CD14-positive monocyte (primary cell): ENCODE results near the gene HEPACAM. TPM values are rescaled to one million over a fixed set of nuclear protein-coding genes. Genes with fewer than 3 reads are reported as not detected.

Source experiments
- DNase-seq, 3 donors: peaks; one replicate each; pipeline ENCODE4 v3.0.0-alpha.2; 2011 to 2022
- H2AFZ ChIP-seq: 2 replicates; pipeline ENCODE4 v1.6.0; 2012; ENCODE audit warnings: mild to moderate bottlenecking, low read depth, low read length, inconsistent platforms; ENCODE audit not compliant: insufficient read depth, poor library complexity, severe bottlenecking
- H3K27ac ChIP-seq, 2 donors: 1 replicate in 1 of 2; 2 replicates in 1 of 2; pipeline ENCODE4 v1.5.1; 2012 to 2013; ENCODE audit warnings: low read length in 2 of 2, control low read depth in 1 of 2, inconsistent platforms in 1 of 2, low read depth in 1 of 2, mild to moderate bottlenecking in 1 of 2
- H3K27me3 ChIP-seq, 2 donors: one replicate each; pipeline versions ENCODE4 v1.6.0 to v1.6.1; 2011 to 2013; ENCODE audit warnings: low read length in 2 of 2; ENCODE audit not compliant: control insufficient read depth in 2 of 2, insufficient read depth in 2 of 2
- H3K36me3 ChIP-seq, 2 donors: replicated peaks in 1 of 2; 1 replicate in 1 of 2; 2 replicates in 1 of 2; pipeline versions ENCODE4 v1.5.1 to v1.6.1; 2012 to 2013; ENCODE audit warnings: low read length in 2 of 2, control low read depth in 1 of 2, inconsistent platforms in 1 of 2, mild to moderate bottlenecking in 1 of 2; ENCODE audit not compliant: insufficient read depth in 2 of 2, control insufficient read depth in 1 of 2
- H3K4me1 ChIP-seq, 2 donors: 1 replicate in 1 of 2; 2 replicates in 1 of 2; pipeline versions ENCODE4 v1.5.1 to v1.6.1; 2012 to 2013; ENCODE audit warnings: low read length in 2 of 2, control low read depth in 1 of 2, inconsistent platforms in 1 of 2, mild to moderate bottlenecking in 1 of 2, moderate library complexity in 1 of 2; ENCODE audit not compliant: insufficient read depth in 2 of 2, control insufficient read depth in 1 of 2
- H3K4me2 ChIP-seq: replicated peaks from 2 replicates; pipeline ENCODE3; 2012; ENCODE audit warnings: low read length, moderate library complexity, mild to moderate bottlenecking; ENCODE audit not compliant: poor library complexity, severe bottlenecking; ENCODE audit errors: extremely low read depth
- H3K4me3 ChIP-seq, 3 experiments: fragments of 200-600 bp in 1 of 3; sonication (generic) in 1 of 3; replicated peaks in 1 of 3; 1 replicate in 2 of 3; 2 replicates in 1 of 3; pipeline ENCODE4 v1.5.1; 2011 to 2013; ENCODE audit warnings: low read length in 3 of 3, mild to moderate bottlenecking in 3 of 3, control low read depth in 2 of 3, low read depth in 2 of 3, inconsistent platforms in 1 of 3, moderate library complexity in 1 of 3
- H3K79me2 ChIP-seq: 2 replicates; pipeline ENCODE4 v1.6.0; 2012; ENCODE audit warnings: mild to moderate bottlenecking, control low read depth, inconsistent platforms, low read length, moderate library complexity; ENCODE audit not compliant: insufficient read depth
- H3K9ac ChIP-seq: 2 replicates; pipeline ENCODE4 v1.6.0; 2017; ENCODE audit warnings: low read length, mild to moderate bottlenecking; ENCODE audit not compliant: insufficient read depth, poor library complexity, severe bottlenecking
- H3K9me3 ChIP-seq, 2 donors: replicated peaks in 1 of 2; 1 replicate in 1 of 2; 2 replicates in 1 of 2; pipeline versions ENCODE4 v1.5.1 to v1.6.1; 2012 to 2013; ENCODE audit warnings: low read length in 2 of 2, control low read depth in 1 of 2; ENCODE audit not compliant: control insufficient read depth in 1 of 2, insufficient read depth in 1 of 2
- H4K20me1 ChIP-seq: 2 replicates; pipeline ENCODE4 v1.6.0; 2012; ENCODE audit warnings: mild to moderate bottlenecking, low read length, control low read depth, moderate library complexity; ENCODE audit not compliant: insufficient read depth
- H3K27ac Mint-ChIP-seq, 7 donors: one replicate each; pipeline ENCODE4 v1.8.0; 2020; ENCODE audit warnings: mild to moderate bottlenecking in 7 of 7, mixed read lengths in 7 of 7, moderate library complexity in 6 of 7, inconsistent platforms in 2 of 7
- H3K27me3 Mint-ChIP-seq, 3 donors: one replicate each; pipeline ENCODE4 v1.8.0; 2021 to 2022; ENCODE audit warnings: low read depth in 3 of 3, mild to moderate bottlenecking in 3 of 3, mixed read lengths in 3 of 3, moderate library complexity in 3 of 3, inconsistent platforms in 1 of 3
- H3K36me3 Mint-ChIP-seq, 2 donors: one replicate each; pipeline ENCODE4 v1.8.0; 2020; ENCODE audit warnings: mixed read lengths in 2 of 2, inconsistent platforms in 1 of 2, mild to moderate bottlenecking in 1 of 2
- H3K4me1 Mint-ChIP-seq: one replicate; pipeline ENCODE4 v1.8.0; 2020; ENCODE audit warnings: mild to moderate bottlenecking, mixed read lengths
- H3K4me3 Mint-ChIP-seq, 2 donors: one replicate each; pipeline ENCODE4 v1.8.0; 2020; ENCODE audit warnings: mild to moderate bottlenecking in 2 of 2, mixed read lengths in 2 of 2, moderate library complexity in 1 of 2
- H3K9me3 Mint-ChIP-seq, 7 donors: one replicate each; pipeline ENCODE4 v1.8.0; 2020 to 2022; ENCODE audit warnings: mixed read lengths in 7 of 7, mild to moderate bottlenecking in 6 of 7, moderate library complexity in 6 of 7, inconsistent platforms in 2 of 7
- CTCF ChIP-seq: fragments of 200-600 bp; IDR thresholded peaks from one replicate; pipeline ENCODE4 v1.8.0; 2022; ENCODE audit warnings: antibody characterized with exemption, mild to moderate bottlenecking
- WGBS: methylation state at CpG from one replicate; pipeline ENCODE4 v1.1.5; 2013; ENCODE audit warnings: missing lambda C conversion rate; ENCODE audit not compliant: insufficient coverage; 5-methylcytosine and 5-hydroxymethylcytosine counted together
- intact Hi-C, 2 donors: fragments of 100-400 bp; cut with micrococcal nuclease; formaldehyde crosslinking; loops; one replicate each; pipeline versions ENCODE4 v1.15.0 to v1.15.1; 2023
- polyA plus RNA-seq, 3 donors: library from polyadenylated mRNA; depleted of rRNA in 1 of 3; unstranded in 2 of 3; stranded (reverse) in 1 of 3; fragments of 300-500 nt in 2 of 3; fragments of >200 nt in 1 of 3; fragmentation: Illumina TruSeq in 2 of 3; gene quantifications; 1 replicate in 2 of 3; 2 replicates in 1 of 3; pipeline ENCODE4 v1.2.3, GENCODE V29; 2012 to 2021

HEPACAM gene
- polyA plus RNA-seq, 3 donors, result not detected

GRCh38 chr11:124928942-124929665 is 6.7 kb downstream of the HEPACAM start:
- no peak overlapping the region for H3K4me2 ChIP-seq
- no peak for TF ChIP-seq CTCF
- H3K4me1 ChIP-seq, result no peaks in the 10 kb centered on the region
- 17% methylated on average over 2 of the region's 4 CpGs for WGBS
- H3K9me3 ChIP-seq, result no peaks in the 10 kb centered on the region
- no peak overlapping the region for H3K27ac ChIP-seq
- intact Hi-C loops, result no loop called here
- no peak overlapping the region for H3K4me3 ChIP-seq
- Mint-ChIP-seq H3K9me3 (no peaks in the 10 kb centered on the region), H3K27me3 (peaks cover 0 to 6% (median 0%) of the 10 kb centered on the region in 3 donors), H3K27ac (no peak overlapping the region), H3K4me3 (no peak overlapping the region), H3K4me1 (peaks cover 2% of the 10 kb centered on the region), H3K36me3 (no peaks in the 10 kb centered on the region)
- no peaks in the 10 kb centered on the region for H3K27me3 ChIP-seq
- H4K20me1 ChIP-seq, result no peaks in the 10 kb centered on the region
- H3K36me3 ChIP-seq, result no peaks in the 10 kb centered on the region
- H2AFZ ChIP-seq, result no peak overlapping the region
- H3K9ac ChIP-seq, result no peak overlapping the region
- DNase-seq, result no peak
- H3K79me2 ChIP-seq, result no peaks in the 10 kb centered on the region

- no peaks in the 10 kb centered on the region for H3K36me3 Mint-ChIP-seq
- no peak for DNase-seq
- TF ChIP-seq CTCF, result no peak
- Histone ChIP-seq H3K27me3 (peaks cover 10 to 13% of the 10 kb centered on the region in 2 donors), H3K9me3 (peaks cover 0 to 6% of the 10 kb centered on the region in 2 donors), H3K4me3 (no peak overlapping the region), H3K27ac (no peak overlapping the region), H3K9ac (no peak overlapping the region), H3K79me2 (no peaks in the 10 kb centered on the region), H2AFZ (no peak overlapping the region), H4K20me1 (no peaks in the 10 kb centered on the region), H3K4me1 (peaks cover 4 to 10% of the 10 kb centered on the region in 2 donors), H3K4me2 (no peak overlapping the region), H3K36me3 (no peaks in the 10 kb centered on the region)
- H3K4me1 Mint-ChIP-seq, result peaks cover 5% of the 10 kb centered on the region
- peaks cover 19 to 25% (median 22%) of the 10 kb centered on the region in 3 donors for H3K27me3 Mint-ChIP-seq
- H3K9me3 Mint-ChIP-seq, result peaks cover 0 to 12% (median 9%) of the 10 kb centered on the region in 7 donors
- intact Hi-C loops, result no loop called here
- H3K27ac Mint-ChIP-seq, result no peak overlapping the region
- H3K4me3 Mint-ChIP-seq, result no peak overlapping the region
Observed at GRCh38 chr11:124923296-124923695, 12.6 kb downstream of the HEPACAM start.
